Osteocyte (in vitro differentiated cells): ENCODE results near the gene KEAP1. TPM values are rescaled to one million over a fixed set of nuclear protein-coding genes. Genes with fewer than 3 reads are reported as not detected.
"Not testable (repeated sequence)": the region's sequence is repeated elsewhere in the genome, so short reads cannot be mapped to it uniquely, and the experiment has no call there.

Source experiments
- DNase-seq: peaks from one replicate; pipeline ENCODE4 v3.0.0; 2021; ENCODE audit warnings: mixed read lengths; ENCODE audit not compliant: unreplicated experiment; ENCODE audit errors: extremely low spot score
- H3K27ac Mint-ChIP-seq: one replicate; pipeline ENCODE4 v1.8.0; 2021; ENCODE audit warnings: mild to moderate bottlenecking, mixed read lengths; ENCODE audit not compliant: unreplicated experiment
- H3K27me3 Mint-ChIP-seq: one replicate; pipeline ENCODE4 v1.8.0; 2021; ENCODE audit warnings: mixed read lengths; ENCODE audit not compliant: unreplicated experiment
- H3K36me3 Mint-ChIP-seq: one replicate; pipeline ENCODE4 v1.8.0; 2021; ENCODE audit warnings: mixed read lengths; ENCODE audit not compliant: unreplicated experiment
- H3K4me1 Mint-ChIP-seq: one replicate; pipeline ENCODE4 v1.8.0; 2021; ENCODE audit warnings: mixed read lengths; ENCODE audit not compliant: unreplicated experiment
- H3K4me3 Mint-ChIP-seq: one replicate; pipeline ENCODE4 v1.8.0; 2021; ENCODE audit warnings: mild to moderate bottlenecking, moderate library complexity, mixed read lengths; ENCODE audit not compliant: unreplicated experiment
- H3K9me3 Mint-ChIP-seq: one replicate; pipeline ENCODE4 v1.8.0; 2021; ENCODE audit warnings: mixed read lengths; ENCODE audit not compliant: unreplicated experiment
- total RNA-seq: library from RNA; stranded (reverse); gene quantifications from 2 replicates; pipeline ENCODE4 v1.2.1, GENCODE V29; 2021
- TF ChIP-seq, protein P1 (sequence below): fragments of 200-600 bp; sonication (generic); IDR thresholded peaks from 2 replicates; pipeline ENCODE4 v1.5.0; 2021; ENCODE audit warnings: antibody characterized with exemption, mild to moderate bottlenecking, moderate library complexity

The KEAP1 gene
- total RNA-seq, 1 donor from 2014 or later: 80.1 TPM

- peaks cover 2% of the 10 kb centered on the region for H3K36me3 Mint-ChIP-seq
- DNase-seq: no peak
- no peaks in the 10 kb centered on the region for H3K27me3 Mint-ChIP-seq
- no peaks in the 10 kb centered on the region for H3K9me3 Mint-ChIP-seq
- no peak overlapping the region for H3K4me3 Mint-ChIP-seq
- no peak overlapping the region for H3K27ac Mint-ChIP-seq
- peaks cover 1% of the 10 kb centered on the region for H3K4me1 Mint-ChIP-seq
- TF ChIP-seq, protein P1, sequence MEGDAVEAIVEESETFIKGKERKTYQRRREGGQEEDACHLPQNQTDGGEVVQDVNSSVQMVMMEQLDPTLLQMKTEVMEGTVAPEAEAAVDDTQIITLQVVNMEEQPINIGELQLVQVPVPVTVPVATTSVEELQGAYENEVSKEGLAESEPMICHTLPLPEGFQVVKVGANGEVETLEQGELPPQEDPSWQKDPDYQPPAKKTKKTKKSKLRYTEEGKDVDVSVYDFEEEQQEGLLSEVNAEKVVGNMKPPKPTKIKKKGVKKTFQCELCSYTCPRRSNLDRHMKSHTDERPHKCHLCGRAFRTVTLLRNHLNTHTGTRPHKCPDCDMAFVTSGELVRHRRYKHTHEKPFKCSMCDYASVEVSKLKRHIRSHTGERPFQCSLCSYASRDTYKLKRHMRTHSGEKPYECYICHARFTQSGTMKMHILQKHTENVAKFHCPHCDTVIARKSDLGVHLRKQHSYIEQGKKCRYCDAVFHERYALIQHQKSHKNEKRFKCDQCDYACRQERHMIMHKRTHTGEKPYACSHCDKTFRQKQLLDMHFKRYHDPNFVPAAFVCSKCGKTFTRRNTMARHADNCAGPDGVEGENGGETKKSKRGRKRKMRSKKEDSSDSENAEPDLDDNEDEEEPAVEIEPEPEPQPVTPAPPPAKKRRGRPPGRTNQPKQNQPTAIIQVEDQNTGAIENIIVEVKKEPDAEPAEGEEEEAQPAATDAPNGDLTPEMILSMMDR: no peak
Observed at GRCh38 chr19:10467104-10467706, 36.0 kb downstream of the KEAP1 start.

DNA sequence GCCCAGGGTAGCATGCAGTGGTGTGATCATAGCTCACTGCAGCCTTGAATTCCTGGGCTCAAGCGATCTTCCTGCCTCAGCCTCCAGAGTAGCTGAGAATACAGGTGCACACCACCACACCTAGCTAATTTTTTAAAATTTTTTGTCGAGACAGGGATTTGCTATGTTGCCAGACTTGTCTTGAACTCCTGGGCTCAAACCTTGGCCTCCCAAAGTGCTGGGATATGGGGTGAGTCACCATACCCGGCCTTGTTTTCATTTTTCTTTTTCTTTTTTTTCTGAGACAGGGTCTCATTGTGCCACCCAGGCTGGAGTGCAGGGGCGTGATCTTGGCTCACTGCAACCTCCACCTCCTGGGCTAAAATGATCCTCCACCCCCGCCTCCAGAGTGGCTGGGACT is 38.7 kb downstream of the KEAP1 start:
- no peak overlapping the region for H3K27ac Mint-ChIP-seq
- TF ChIP-seq, protein P1: no peak
- peaks cover 7% of the 10 kb centered on the region for H3K4me1 Mint-ChIP-seq
- H3K27me3 Mint-ChIP-seq: no peaks in the 10 kb centered on the region
- no peaks in the 10 kb centered on the region for H3K9me3 Mint-ChIP-seq
- peaks cover 2% of the 10 kb centered on the region for H3K36me3 Mint-ChIP-seq
- H3K4me3 Mint-ChIP-seq: no peak overlapping the region
- no peak for DNase-seq

GRCh38 chr19:10462557-10462956 is 40.6 kb downstream of the KEAP1 start:
- H3K27me3 Mint-ChIP-seq: no peaks in the 10 kb centered on the region
- peaks cover 2% of the 10 kb centered on the region for H3K36me3 Mint-ChIP-seq
- no peak overlapping the region for H3K27ac Mint-ChIP-seq
- no peak for DNase-seq
- H3K9me3 Mint-ChIP-seq: no peaks in the 10 kb centered on the region
- no peak overlapping the region for H3K4me3 Mint-ChIP-seq
- peaks cover 7% of the 10 kb centered on the region for H3K4me1 Mint-ChIP-seq
- TF ChIP-seq, protein P1: no peak

GRCh38 chr19:10462042-10462441 is 41.1 kb downstream of the KEAP1 start:
- not testable (repeated sequence) for H3K27me3 Mint-ChIP-seq, H3K4me1 Mint-ChIP-seq, H3K9me3 Mint-ChIP-seq, H3K27ac Mint-ChIP-seq, H3K36me3 Mint-ChIP-seq, DNase-seq
- H3K4me3 Mint-ChIP-seq: peak overlapping the region; percentile 38

DNA sequence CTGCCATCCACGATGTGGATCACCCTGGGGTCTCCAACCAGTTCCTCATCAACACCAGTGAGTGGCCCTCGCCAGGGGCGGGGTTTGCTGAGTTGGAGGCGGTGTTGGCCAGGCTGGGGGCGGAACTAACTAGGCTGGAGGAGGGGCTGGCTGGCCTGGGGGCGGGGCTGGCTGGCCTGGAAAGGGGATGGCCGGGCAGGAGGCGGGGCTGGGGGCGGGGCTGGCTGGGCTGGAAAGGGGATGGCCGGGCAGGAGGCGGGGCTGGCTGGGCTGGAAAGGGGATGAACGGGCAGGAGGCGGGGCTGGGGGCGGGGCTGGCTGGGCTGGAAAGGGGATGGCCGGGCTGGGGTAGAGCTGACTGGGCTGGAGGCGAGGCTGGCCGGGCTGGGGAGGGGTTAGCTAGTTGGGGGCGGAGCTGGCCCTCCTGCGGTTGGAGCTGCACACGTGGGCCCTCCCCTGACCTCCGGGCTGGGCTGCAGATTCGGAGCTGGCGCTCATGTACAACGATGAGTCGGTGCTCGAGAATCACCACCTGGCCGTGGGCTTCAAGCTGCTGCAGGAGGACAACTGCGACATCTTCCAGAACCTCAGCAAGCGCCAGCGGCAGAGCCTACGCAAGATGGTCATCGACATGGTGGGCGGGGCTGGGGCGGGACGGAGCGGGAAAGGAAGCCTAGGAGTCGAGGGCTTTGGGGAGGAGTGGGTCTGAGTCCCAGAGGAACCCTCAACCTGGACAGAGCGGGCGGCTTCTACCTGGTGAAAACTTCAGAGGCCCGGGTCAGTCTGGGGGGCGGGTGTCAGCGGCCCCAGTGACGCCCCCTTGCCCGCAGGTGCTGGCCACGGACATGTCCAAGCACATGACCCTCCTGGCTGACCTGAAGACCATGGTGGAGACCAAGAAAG is 41.9 kb downstream of the KEAP1 start:
- Mint-ChIP-seq H3K27me3 (no peaks in the 10 kb centered on the region), H3K27ac (no peak overlapping the region), H3K9me3 (no peaks in the 10 kb centered on the region), H3K4me3 (peak overlapping the region; percentile 62), H3K4me1 (peaks cover 7% of the 10 kb centered on the region), H3K36me3 (peaks cover 2% of the 10 kb centered on the region)
- DNase-seq: peak; percentile 97
- TF ChIP-seq, protein P1: no peak
